ENCODE results near the gene TENM3. TPM values are rescaled to one million over a fixed set of nuclear protein-coding genes. Genes with fewer than 3 reads are reported as not detected.

Gene TENM3
- total RNA-seq, 1 donor = 14.0 TPM

GRCh38 chr4:182391111-182391684, 148.0 kb downstream of the TENM3 start:
- H3K4me3 ChIP-seq (ENCODE audit: low read depth, low read length) = no peak overlapping the region
- DNase-seq (ENCODE audit: low read depth) = no peak
- TF ChIP-seq CTCF (IDR thresholded peaks at IDR 0.05; ENCODE audit: insufficient read depth, low read length) = no peak

- TF ChIP-seq CTCF (IDR thresholded peaks at IDR 0.05; ENCODE audit: insufficient read depth, low read length) = no peak
- H3K4me3 ChIP-seq (ENCODE audit: low read depth, low read length) = no peak overlapping the region
- DNase-seq (ENCODE audit: low read depth) = no peak
Observed at GRCh38 chr4:182394181-182394580, 151.0 kb downstream of the TENM3 start.

- no peak for DNase-seq (ENCODE audit: low read depth)
- H3K4me3 ChIP-seq (ENCODE audit: low read depth, low read length) = no peak overlapping the region
- no peak for TF ChIP-seq CTCF (IDR thresholded peaks at IDR 0.05; ENCODE audit: insufficient read depth, low read length)
Observed at GRCh38 chr4:182400081-182400480, 156.9 kb downstream of the TENM3 start.

- TF ChIP-seq CTCF (IDR thresholded peaks at IDR 0.05; ENCODE audit: insufficient read depth, low read length) = no peak
- no peak overlapping the region for H3K4me3 ChIP-seq (ENCODE audit: low read depth, low read length)
- DNase-seq (ENCODE audit: low read depth) = no peak
Observed at GRCh38 chr4:182400790-182401189, 157.6 kb downstream of the TENM3 start.

GRCh38 chr4:182404376-182404775, 161.2 kb downstream of the TENM3 start:
- no peak for TF ChIP-seq CTCF (IDR thresholded peaks at IDR 0.05; ENCODE audit: insufficient read depth, low read length)
- DNase-seq (ENCODE audit: low read depth) = no peak
- H3K4me3 ChIP-seq (ENCODE audit: low read depth, low read length) = no peak overlapping the region

GRCh38 chr4:182405087-182405486, 161.9 kb downstream of the TENM3 start:
- H3K4me3 ChIP-seq (ENCODE audit: low read depth, low read length) = no peak overlapping the region
- no peak for TF ChIP-seq CTCF (IDR thresholded peaks at IDR 0.05; ENCODE audit: insufficient read depth, low read length)
- DNase-seq (ENCODE audit: low read depth) = no peak

- H3K4me3 ChIP-seq (ENCODE audit: low read depth, low read length) = no peak overlapping the region
- no peak for TF ChIP-seq CTCF (IDR thresholded peaks at IDR 0.05; ENCODE audit: insufficient read depth, low read length)
- no peak for DNase-seq (ENCODE audit: low read depth)
Observed at GRCh38 chr4:182409271-182409670, 166.1 kb downstream of the TENM3 start.

Data from fibroblast of the aortic adventitia (primary cell).